ENCODE measurements around the gene SLC28A2.

SLC28A2 gene

DNA sequence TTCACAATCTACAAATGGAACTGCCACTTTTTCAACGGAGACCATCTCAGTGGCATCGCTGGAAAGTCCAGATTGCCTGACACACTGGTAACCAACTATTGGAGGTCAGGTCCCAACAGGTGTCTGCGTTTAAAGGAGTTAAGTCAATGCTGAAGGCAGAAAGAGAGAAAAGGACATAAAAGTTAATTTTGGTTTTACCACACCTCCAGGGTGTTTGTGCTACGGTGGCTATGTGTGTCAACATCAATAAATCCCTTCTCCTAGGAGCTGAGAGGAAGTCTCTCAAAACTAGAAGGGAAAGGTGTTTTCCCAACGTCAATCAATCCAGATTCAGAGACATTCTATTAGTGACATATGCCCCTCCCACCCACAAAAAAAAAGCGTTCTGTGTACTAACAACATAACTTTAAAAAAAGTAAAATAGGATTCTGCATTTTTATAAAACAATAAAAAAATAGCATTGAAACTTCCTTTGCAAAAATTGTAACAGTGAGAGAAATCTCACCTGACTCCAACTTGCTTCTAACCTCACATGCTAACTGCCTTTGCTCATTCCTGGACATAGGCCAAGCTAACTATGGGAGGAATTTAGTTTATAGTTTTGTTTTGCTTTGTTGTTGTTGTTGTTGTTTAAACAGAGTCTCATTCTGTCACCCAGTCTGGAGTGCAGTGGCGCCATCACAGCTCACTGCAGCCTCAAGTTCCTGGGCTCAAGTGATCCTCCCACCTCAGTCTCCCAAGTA lies 67.6 kb downstream of the SLC28A2 start:
- DNase-seq (ENCODE audit: insufficient read length, low spot score) (no peak), FAIRE-seq (no peak)

GRCh38 chr15:45320581-45321205 lies 68.7 kb downstream of the SLC28A2 start:
- DNase-seq (ENCODE audit: insufficient read length, low spot score) (no peak), FAIRE-seq (peak; percentile 11)

- FAIRE-seq, result no peak
- no peak for DNase-seq (ENCODE audit: insufficient read length, low spot score)
Observed at GRCh38 chr15:45326280-45326679, 74.2 kb downstream of the SLC28A2 start.

DNA sequence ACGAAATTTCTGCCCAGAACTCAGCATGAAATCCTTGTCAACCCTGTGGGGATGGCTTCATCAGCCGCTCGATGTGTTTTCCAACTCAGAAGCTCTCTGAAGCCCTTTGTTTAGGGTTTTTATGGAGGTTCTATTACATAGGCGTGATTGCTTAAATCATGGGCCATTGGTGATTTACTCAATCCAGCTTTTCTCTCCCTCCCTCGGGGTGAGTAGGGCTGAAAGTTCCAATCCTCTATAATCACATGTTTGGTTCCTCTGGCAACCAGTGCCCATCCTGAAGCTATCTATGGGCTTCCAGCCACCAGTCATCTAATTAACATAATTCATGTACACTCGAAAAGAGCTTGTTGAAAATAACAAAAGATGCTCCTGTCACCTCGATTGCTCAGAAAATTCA lies 74.7 kb downstream of the SLC28A2 start:
- DNase-seq (ENCODE audit: insufficient read length, low spot score) (no peak), FAIRE-seq (no peak)

Measured in GM19239 (cell line).